Middle frontal gyrus (tissue), 1 donor: ENCODE results near the gene MYO7A.

ENCODE experiments used
- DNase-seq: peaks from one replicate; pipeline ENCODE4 v3.0.0-alpha.2; 2015; ENCODE audit warnings: low spot score; ENCODE audit errors: extremely low spot score

Gene MYO7A

DNA sequence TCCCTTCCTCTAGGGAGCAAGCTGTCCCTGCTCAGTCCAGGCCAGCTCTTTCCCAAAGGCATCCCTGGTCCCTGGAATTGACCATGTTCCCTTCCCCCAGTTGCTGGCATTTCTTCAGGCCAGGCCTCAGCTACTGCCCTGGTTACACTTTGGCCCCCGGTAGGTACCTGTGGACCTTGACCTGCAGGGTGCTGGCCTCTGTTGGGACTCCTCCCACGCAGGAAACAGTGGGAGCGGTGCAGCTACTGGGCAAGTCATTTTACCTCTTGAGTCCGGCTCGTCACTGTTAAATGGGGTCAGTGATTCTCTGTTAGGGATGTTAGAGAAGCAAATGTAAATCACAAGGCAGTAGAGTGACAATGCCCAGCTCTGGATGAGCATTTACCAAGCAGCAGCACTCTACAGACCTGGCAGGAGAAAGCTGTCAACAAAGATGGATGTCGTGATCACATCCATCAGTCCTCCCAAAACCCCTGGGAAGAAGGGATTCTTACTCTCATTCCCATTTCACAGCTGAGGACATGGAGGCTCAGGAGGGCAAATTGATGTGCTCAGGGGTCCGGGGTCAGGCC is 16.9 kb downstream of the MYO7A start:
- no peak for DNase-seq

DNA sequence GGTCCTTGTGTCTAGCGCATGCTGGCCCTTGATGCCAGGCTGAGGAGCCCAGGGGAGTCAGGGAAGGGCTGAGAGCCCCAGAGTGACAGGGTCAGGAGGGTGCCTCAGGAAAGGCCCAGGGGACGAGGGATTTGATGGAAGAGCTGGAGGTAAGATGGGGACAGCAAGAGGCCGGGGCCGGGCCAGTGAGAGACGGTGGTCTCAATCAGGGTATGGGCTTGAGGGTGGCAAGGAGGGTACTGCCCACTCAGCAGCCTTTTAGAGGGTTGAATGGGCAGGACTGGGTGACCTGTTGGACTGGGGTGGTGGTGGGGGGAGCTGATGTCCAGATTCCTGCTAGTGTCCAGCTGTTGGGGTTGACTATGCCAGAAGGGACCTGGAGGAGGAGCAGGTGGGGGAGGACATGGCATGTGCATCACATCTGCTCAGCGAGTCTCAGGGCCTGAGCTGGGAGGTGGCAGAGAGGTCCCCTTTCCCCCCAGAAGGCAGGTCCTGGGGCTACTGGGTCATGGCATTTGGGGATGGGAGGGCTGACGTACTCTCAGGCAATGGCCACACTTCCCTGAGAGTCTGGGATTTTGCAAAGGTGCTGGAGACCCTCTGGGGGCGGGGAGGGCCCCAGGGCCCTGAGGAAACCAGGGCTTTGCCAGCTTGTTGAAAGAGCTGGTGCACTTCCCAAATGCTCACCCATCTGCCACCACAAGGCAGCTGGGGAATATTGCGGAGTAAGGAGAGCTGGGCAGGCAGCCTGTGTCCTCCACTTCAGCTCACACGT is 18.4 kb downstream of the MYO7A start:
- DNase-seq: no peak

DNA sequence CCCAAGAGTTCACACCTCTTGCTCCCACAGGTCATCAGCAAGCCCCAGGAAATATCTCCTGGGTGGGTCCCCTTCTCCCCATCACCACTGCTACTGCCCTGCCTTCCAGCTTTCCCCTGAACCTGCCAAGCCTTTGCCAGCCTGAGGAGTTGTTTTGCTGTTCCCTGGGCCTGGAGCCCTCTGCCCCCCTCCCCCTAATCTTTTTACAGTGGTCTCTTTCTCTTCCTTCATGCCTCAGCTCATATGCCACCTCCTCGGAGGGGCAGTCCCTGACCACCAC is 18.9 kb downstream of the MYO7A start:
- no peak for DNase-seq

DNA sequence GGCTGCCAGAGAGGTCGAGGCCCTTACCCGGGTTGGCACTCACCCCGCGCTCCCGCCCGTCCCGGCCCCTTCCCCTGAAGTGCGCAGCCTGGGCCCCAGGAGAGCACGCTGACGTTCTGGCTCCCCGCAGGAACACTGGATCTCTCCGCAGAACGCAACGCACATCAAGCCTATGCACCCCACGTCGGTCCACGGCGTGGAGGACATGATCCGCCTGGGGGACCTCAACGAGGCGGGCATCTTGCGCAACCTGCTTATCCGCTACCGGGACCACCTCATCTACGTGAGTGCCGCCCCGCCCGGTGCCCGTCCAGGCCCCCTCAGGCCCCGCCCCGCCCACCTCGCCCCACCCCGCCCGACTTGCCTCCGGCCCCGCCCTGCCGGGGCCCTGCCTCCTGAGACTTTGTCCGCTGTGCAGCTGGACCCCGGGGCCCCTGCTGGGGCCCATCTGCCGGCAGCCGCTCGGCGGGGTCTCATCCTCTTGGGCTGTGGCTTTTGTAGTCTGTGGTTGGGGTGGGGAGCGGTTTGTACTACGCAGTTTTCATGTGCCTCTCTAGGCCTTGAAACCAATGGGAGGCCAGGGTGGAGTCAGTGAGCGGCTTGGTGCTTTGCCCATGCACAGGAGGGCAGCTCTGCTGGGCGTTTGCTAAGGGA is 19.7 kb downstream of the MYO7A start:
- DNase-seq: no peak

DNA sequence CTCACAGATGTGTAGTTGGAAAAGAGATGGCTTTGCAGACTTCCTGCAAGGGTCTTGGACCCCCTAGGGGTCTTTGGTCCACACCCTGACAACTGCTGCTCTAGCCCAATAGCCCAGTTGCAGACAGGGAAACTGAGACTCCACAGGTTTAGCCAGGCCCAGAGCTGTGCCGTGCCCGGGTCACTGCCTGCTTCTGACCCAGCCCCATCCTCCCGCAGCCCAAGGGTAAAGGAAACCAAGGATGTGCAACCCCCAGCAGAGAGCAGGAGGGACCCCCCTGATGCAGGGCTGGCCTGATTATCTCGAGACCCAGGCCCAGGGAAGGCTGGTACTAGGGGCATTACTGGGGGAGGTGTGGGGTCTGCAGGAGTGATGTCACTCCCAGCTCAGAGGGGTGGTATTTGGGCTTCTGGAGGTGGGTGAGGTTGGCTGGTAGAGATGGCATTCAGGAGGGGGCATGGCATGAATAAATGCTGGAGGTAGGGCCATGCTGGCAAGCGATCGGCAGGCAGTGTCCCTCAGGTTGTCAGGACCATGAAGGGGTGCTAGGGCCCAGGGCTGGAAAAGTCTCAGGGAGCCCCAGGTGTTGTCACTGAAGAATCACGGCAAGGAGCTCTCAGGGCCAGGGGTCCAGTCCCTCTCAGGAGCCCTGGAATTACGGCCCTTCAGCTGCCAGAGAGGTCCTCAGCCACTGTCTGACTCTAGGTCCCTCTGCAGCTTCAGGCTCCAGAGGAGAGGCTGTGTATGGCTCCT is 21.1 kb downstream of the MYO7A start:
- DNase-seq: no peak

DNA sequence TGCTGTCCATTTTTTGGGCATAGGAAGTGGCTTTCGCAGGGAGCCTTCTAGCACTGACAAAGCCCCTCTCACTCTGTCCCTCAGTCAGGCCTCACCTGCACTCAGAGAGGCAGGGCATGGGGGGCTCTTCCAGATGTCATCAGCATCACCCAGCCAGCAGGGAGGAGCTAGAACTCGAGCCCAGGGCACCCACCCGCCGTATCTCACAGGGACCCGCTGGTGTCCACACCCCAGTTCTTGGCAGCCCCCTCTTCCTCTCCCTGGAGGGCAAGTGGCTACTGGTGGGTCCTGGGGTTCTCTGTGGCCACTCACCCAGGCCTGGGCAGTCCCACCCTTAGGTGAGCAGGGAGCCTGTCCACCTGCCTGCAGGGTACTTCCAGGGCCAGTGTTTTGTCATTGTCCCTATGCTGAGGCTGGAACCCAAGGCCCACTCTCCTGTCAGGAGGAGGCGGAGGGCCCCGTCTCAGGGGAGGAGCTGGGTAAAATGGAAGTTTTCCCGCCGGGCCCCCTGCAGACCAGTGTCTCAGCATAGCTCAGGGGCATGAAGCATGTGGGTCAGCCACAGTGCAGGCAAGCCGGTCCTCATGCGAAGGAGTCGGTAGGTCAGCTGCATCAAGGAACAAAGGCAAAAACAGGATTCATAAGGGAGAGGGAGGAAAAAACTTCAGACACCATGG is 21.8 kb downstream of the MYO7A start:
- DNase-seq: no peak

DNA sequence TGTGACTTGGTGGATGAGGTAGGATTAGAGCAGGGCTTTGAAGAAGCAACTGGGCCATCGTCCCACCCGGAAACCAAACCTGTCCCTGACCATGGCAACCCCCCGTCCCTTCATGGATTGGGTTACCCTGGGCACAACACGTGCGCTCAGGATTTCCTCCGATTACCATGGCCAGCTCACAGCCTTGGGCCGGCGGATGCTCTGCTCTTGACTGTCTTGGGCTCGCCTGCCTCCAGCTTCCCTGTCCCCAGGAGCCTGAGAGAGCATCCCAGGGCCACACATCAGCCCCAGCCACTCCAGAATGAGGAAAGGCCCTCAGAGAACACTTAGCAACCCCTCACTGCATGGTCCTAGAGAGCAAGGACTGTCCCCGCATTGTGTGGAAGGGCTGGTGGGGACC is 22.8 kb downstream of the MYO7A start:
- DNase-seq: no peak

DNA sequence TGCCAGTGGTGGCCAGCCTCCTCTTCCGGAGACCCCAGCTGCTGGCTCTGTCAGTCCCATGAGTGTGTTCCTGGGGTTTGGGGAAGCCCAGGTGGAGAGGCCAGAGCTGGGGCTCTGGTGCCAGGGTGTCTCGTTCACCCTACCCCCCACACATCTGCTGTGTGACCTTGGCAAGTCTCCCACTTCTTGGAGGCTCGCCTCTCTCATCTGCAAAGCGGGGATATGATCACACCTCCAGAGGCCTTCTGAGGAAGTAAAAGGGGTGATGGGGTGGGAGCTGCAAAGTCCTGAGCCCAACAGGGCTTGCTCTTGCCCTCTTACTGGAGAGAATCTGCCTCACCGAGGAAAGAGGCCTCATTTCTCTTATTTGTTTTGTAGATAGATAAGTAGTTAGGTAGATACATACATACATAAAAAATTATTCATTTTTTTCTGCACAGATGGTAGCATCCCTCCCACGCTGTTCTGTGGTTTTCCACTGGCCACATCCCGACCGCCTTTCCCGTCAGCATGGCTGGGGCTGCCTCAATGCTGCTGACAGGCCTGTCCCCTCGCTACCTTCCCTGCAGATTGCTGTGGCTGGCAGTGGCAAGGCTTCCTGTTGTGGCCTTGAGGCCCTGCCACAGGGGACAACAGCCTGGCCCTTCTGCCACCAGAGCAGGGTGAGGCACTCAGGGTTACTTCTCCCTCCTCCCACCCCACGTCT is 23.9 kb downstream of the MYO7A start:
- no peak for DNase-seq

DNA sequence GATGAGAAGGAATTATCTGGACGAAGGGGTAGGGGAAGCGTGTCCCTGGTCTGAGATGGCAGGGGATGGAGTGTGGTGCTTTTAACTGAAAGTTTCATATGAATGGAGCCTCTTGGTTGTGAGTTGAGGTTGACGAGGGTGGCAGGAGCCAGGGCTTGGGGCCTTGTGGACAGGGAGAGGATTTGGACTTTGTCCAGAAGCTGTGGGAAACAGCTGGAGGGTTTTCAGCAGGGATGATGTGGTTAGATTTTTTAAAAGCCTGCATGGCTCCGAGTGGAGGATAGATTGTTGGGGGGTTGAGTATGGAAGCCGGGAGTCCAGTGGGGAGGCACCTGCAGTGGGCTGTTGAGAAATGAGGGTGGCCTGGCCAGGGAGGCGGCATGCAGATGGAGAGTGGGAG is 24.8 kb downstream of the MYO7A start:
- DNase-seq: no peak

DNA sequence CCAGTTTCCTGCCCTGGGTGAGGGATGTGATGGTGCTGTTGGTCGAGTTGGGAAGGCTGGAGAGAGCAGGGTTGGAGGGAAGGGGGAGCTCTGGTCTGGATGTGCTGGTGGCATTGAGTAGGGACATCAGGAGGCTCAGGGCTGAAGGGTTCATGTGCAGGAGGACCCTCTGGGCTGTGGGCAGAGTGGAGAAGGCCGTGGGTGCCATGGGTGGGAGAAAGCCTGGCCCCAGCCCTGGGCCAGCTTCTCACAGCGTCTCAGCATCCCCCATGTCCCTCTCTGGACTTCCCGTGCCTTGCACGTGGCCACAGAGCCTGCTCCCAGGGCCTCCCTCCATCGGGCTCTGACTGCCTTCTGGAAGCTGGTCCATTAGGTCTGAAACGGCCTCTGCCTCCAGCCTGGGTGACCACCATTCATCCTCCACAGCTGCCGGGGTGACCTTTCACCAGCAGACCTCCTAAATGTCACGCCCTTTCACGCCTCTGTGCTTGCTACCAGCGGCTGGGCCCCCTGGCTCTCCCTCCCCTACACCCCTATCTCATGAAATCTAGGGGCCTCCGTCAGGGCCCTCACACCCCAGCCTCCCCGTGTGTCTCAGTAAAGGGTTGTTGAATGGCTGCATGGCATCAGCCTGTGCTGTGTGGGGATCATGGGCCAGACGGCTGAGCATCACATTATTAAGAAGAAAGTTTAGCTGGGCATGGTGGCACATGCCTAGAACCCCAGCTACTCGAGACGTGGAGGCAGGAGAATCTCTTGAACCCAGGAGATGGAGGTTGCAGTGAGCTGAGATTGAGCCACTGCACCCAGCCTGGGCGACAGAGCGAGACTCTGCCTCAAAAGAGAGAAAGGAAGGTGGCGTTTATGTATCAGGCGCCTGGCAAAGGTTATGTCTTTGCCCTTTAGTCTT is 25.5 kb downstream of the MYO7A start:
- no peak for DNase-seq

DNA sequence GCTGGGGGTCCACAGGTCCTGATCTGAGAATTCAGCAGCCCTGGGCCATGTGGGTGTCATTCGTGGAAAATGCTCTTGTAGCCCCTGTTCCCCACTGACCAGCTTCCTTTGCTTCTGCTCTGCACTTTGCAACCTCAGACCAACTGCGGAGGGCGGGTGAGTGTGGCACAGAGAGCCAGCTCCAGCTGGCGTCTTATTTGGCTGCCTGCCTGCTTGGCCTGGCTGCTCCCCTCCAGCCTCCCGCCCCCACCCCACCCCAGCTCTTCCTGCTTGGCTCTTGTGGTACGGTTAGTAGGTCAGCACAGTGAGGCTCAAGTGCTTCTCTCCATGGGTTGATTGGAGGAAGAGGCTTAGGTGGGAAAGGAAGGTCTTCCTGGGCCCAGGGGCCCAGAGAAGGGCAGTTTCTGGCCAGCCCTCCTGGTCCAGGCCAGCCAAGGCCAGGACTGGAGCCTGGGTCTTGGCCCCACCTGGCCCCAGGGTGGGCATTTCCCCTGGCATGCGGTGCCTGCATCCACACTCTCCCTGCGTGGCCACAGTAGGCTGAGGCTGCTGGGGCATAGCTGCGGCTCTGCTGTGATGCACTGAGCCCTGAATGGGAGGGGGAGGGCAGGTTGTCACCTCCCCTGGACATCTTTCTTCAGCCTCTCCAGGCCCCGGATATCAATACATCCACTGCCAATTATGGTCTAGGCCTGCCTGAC is 26.5 kb downstream of the MYO7A start:
- DNase-seq: peak; percentile 24

DNA sequence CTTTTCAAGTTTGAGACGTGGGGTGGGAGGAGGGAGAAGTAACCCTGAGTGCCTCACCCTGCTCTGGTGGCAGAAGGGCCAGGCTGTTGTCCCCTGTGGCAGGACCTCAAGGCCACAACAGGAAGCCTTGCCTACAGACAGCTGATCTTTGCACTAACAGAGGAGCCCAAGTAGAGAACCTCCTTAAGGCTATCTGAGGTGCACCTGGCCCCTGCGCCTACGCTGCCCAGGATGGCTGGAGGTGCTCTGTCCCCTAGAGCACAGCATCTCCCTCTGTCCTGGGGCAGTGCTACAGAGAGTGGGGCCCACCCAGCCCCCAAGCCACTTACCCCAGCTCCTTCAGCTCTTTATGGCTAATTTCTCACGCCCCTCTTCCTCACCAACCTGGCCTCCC is 27.0 kb downstream of the MYO7A start:
- DNase-seq: no peak

DNA sequence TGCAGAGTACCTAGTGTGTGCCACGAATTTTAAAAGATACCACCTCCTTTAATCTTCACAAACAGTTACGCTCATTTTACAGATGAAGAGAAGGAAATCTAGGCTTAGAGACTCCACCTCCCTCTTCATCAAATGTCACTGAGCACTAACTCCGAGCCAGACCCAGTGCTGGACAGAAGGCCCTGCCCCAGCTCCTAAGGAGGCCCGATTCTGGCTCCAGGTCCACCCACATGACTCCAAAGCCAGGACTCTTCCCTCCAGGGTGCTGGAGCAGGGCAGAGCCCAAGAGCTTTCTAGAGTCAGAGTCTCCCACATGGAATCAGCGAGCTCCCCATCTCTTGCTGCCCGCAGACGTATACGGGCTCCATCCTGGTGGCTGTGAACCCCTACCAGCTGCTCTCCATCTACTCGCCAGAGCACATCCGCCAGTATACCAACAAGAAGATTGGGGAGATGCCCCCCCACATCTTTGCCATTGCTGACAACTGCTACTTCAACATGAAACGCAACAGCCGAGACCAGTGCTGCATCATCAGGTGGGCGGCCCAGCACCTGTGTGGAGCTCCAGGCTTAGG is 27.6 kb downstream of the MYO7A start:
- no peak for DNase-seq

DNA sequence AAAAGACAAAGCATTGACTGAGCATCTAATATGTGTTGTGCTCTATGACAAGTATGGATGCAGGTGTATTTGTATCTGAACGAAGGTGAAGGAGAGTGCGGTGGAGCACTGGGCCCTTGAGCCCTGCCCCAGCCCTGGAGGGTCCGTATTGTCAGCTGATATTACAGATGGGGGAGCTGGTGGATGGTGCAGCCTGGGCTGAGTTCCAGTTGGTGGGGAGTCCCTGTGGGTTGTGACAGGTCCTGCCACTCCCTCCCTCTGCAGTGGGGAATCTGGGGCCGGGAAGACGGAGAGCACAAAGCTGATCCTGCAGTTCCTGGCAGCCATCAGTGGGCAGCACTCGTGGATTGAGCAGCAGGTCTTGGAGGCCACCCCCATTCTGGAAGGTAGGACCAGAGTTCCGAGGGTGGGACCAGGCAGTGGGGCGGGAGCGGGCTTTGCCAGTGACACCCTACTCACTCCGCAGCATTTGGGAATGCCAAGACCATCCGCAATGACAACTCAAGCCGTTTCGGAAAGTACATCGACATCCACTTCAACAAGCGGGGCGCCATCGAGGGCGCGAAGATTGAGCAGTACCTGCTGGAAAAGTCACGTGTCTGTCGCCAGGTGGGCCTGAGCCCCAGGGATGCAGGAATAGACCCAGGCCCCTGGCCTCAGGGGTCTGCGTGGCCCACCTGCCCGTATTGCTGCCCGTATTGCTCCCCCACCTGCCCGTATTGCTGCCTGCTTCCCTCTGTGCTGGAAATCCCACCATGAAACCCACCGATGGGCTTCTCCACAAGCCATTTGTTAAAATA is 28.6 kb downstream of the MYO7A start:
- no peak for DNase-seq

DNA sequence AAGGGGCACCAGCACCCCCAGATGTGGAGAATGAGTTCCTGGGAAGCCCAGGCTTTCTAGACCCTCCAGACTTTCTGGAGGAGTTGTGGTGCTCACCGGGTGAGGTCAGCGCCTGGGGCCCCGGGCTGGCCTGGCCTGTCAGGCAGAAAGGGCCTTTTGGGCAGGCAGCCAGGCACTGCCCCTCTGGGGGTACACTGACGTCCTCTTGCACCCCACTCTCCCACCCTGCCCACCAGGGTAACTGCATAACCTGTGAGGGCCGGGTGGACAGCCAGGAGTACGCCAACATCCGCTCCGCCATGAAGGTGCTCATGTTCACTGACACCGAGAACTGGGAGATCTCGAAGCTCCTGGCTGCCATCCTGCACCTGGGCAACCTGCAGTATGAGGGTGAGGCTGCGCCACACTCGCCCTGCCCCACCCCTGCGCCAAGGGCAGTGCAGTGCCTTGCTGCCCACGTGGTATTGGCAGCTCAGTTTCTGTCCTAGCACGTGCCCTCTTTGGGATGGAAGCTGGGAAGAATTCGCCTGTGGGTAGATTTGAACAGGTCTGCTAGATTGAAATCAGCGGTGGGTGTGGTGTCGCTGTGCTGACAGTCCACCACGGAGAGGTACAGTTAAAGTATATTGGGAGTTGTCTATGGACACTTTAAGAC is 30.1 kb downstream of the MYO7A start:
- no peak for DNase-seq

DNA sequence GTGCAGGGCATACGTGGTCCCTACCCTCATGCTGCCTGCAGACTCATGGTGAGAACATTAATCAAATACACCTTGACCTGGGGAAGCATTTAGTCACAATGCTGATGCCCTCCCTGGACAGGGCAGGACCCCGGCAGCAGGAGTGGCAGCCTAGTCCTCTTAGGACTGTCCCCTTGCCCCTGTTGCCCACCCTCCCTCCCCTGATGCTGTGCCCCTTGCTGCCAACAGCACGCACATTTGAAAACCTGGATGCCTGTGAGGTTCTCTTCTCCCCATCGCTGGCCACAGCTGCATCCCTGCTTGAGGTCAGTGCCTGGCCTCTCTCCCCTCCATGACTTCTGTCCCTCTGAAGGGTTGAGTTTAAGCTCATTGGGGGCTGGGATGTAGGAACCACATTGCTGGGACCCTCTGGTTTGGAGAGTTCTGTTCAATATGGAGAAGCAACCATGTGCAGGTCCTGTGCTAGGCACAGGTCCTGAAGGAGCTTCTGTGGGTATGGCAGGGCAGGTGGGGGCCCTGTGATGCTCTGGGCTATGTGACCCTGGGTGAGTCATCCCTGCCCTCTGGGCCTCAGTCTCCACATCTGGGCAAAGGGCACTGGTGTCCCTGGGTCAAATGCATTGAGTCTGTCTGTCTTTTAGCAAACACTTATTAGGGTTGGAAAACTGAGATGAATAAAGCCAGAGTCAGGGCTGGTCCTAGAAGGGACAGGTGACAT is 31.3 kb downstream of the MYO7A start:
- no peak for DNase-seq

DNA sequence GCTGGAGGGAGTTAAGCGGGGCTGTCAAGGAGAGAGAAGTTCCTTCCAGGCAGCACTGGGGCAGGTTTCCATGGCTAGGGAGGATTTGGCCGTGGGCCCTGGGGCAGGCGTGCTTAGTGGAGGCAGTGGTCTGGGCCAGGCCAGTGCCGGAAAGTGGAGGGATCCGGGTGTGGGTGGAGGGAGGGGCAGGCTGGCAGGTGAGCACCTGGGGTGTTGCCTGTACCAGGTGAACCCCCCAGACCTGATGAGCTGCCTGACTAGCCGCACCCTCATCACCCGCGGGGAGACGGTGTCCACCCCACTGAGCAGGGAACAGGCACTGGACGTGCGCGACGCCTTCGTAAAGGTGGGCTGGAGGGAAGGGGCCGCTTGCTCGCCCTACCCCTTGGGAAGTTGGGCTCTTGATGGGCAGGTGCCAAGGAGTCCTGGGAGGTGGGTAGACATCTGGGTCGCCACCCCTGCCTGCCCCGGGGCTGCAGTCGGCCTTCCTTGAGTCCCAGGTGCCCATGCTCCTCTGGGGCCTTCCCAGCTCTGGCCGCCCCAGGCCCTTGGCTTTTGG is 32.0 kb downstream of the MYO7A start:
- DNase-seq: no peak
